GM19238 (cell line): Measurements from ENCODE around the gene IMMP1L.

ENCODE experiments used
- DNase-seq: peaks from one replicate; pipeline ENCODE4 v3.0.0; 2011; ENCODE audit warnings: low spot score; ENCODE audit not compliant: insufficient read length

IMMP1L gene

GRCh38 chr11:31477528-31478222 lies 31.7 kb downstream of the IMMP1L start:
- DNase-seq: no peak

GRCh38 chr11:31474083-31474482 lies 35.3 kb downstream of the IMMP1L start:
- DNase-seq: no peak

GRCh38 chr11:31464436-31464835 lies 45.0 kb downstream of the IMMP1L start:
- no peak for DNase-seq

- DNase-seq: no peak
These were observed 54.2 kb downstream of the IMMP1L start for GRCh38 chr11:31455177-31455576.

- no peak for DNase-seq
These were observed 58.6 kb downstream of the IMMP1L start for GRCh38 chr11:31450841-31451240.

- DNase-seq: no peak
These were observed 60.4 kb downstream of the IMMP1L start for GRCh38 chr11:31449040-31449439.

- no peak for DNase-seq
These were observed 63.8 kb downstream of the IMMP1L start for GRCh38 chr11:31445621-31446020.

GRCh38 chr11:31443802-31444201 lies 65.6 kb downstream of the IMMP1L start:
- no peak for DNase-seq

GRCh38 chr11:31442086-31442485 lies 67.3 kb downstream of the IMMP1L start:
- no peak for DNase-seq

- no peak for DNase-seq
These were observed 68.1 kb downstream of the IMMP1L start for GRCh38 chr11:31441296-31441695.

GRCh38 chr11:31437742-31438435 lies 71.5 kb downstream of the IMMP1L start:
- no peak for DNase-seq

GRCh38 chr11:31433851-31434250 lies 75.6 kb downstream of the IMMP1L start:
- no peak for DNase-seq

GRCh38 chr11:31424652-31425051 lies 84.8 kb downstream of the IMMP1L start:
- DNase-seq: no peak

- no peak for DNase-seq
These were observed 86.7 kb downstream of the IMMP1L start for GRCh38 chr11:31422703-31423102.

GRCh38 chr11:31421820-31422219 lies 87.6 kb downstream of the IMMP1L start:
- no peak for DNase-seq

- DNase-seq: no peak
These were observed 89.8 kb downstream of the IMMP1L start for GRCh38 chr11:31419669-31420068.

GRCh38 chr11:31419138-31419537 lies 90.3 kb downstream of the IMMP1L start:
- DNase-seq: no peak

- no peak for DNase-seq
These were observed 91.6 kb downstream of the IMMP1L start for GRCh38 chr11:31417816-31418215.

- no peak for DNase-seq
These were observed 92.1 kb downstream of the IMMP1L start for GRCh38 chr11:31417357-31417756.

GRCh38 chr11:31415435-31415834 lies 94.0 kb downstream of the IMMP1L start:
- DNase-seq: no peak

GRCh38 chr11:31414338-31414737 lies 95.1 kb downstream of the IMMP1L start:
- no peak for DNase-seq

GRCh38 chr11:31412946-31413345 lies 96.5 kb downstream of the IMMP1L start:
- no peak for DNase-seq

GRCh38 chr11:31408201-31408600 lies 101.2 kb downstream of the IMMP1L start:
- DNase-seq: no peak
